Lung (tissue), 12 donors: Measurements from ENCODE around the gene ELAC2. TPM values are rescaled to one million over a fixed set of nuclear protein-coding genes. Genes with fewer than 3 reads are reported as not detected.
"Not testable (repeated sequence)": the region's sequence is repeated elsewhere in the genome, so short reads cannot be mapped to it uniquely, and the experiment has no call there.

ENCODE experiments used
- ATAC-seq: fragments of 200-7000 bp; cut with Tn5 transposase; one replicate; pipeline ENCODE4 v1.9.1; 2020; ENCODE audit warnings: moderate number of reproducible peaks; ENCODE audit not compliant: insufficient read depth, low FRiP score
- DNase-seq, 3 donors: peaks; one replicate each; pipeline ENCODE4 v3.0.0-alpha.2; 2013 to 2017
- H3K27ac ChIP-seq, 2 donors: one replicate each; pipeline ENCODE4 v1.5.1; 2013; ENCODE audit warnings: mild to moderate bottlenecking in 2 of 2, moderate library complexity in 2 of 2, control low read depth in 1 of 2, inconsistent platforms in 1 of 2, low read depth in 1 of 2, low read length in 1 of 2
- H3K27me3 ChIP-seq, 3 donors: one replicate each; pipeline ENCODE4 v1.5.1; 2013; ENCODE audit warnings: low read length in 2 of 3; ENCODE audit not compliant: control insufficient read depth in 3 of 3, insufficient read depth in 3 of 3
- H3K36me3 ChIP-seq, 4 donors: one replicate each; pipeline ENCODE4 v1.5.1; 2013; ENCODE audit warnings: low read length in 4 of 4, mild to moderate bottlenecking in 1 of 4, moderate library complexity in 1 of 4; ENCODE audit not compliant: control insufficient read depth in 4 of 4, insufficient read depth in 4 of 4
- H3K4me1 ChIP-seq, 5 donors: one replicate each; pipeline ENCODE4 v1.5.1; 2013; ENCODE audit warnings: low read length in 5 of 5, mild to moderate bottlenecking in 2 of 5, moderate library complexity in 1 of 5; ENCODE audit not compliant: control insufficient read depth in 5 of 5, insufficient read depth in 5 of 5
- H3K4me3 ChIP-seq: one replicate; pipeline ENCODE4 v1.5.1; 2013; ENCODE audit warnings: mild to moderate bottlenecking, control low read depth, moderate library complexity
- H3K9ac ChIP-seq, 2 donors: one replicate each; pipeline ENCODE4 v1.5.1; 2013; ENCODE audit warnings: low read length in 2 of 2, control low read depth in 1 of 2; ENCODE audit not compliant: insufficient read depth in 1 of 2
- H3K9me3 ChIP-seq, 4 donors: one replicate each; pipeline ENCODE4 v1.5.1; 2013; ENCODE audit warnings: low read length in 3 of 4, mild to moderate bottlenecking in 1 of 4, moderate library complexity in 1 of 4; ENCODE audit not compliant: control insufficient read depth in 4 of 4, insufficient read depth in 3 of 4
- CTCF ChIP-seq: IDR thresholded peaks from 2 replicates; pipeline ENCODE4 v1.5.1; 2012; ENCODE audit warnings: mild to moderate bottlenecking; ENCODE audit errors: control extremely low read depth, extremely low read depth
- WGBS, 2 donors: extraction: QIAGEN DNeasy Blood & Tissue Kit; methylation state at CpG; one replicate each; pipeline ENCODE4 v1.1.7; 2013; 5-methylcytosine and 5-hydroxymethylcytosine counted together
- polyA plus RNA-seq, 2 donors: library from polyadenylated mRNA; stranded (reverse); fragments of 200-250 nt; gene quantifications; one replicate each; pipeline ENCODE4 v1.2.1, GENCODE V29; 2013
- total RNA-seq, 2 donors: library from RNA; depleted of rRNA in 1 of 2; stranded (reverse); fragments of >200 nt in 1 of 2; gene quantifications; one replicate each; pipeline ENCODE4 v1.2.1, GENCODE V29; 2014 to 2021
- donor health status: control.
- donor health status: control.
- donor health status: Bipolar disorder and iron deficiency.
- donor health status: healthy.
- donor health status: DM: yes; HTN: yes; CAD: no.

Gene ELAC2
- total and polyA plus RNA-seq, 4 donors, result 24.1 to 76.4 (median 45.5) TPM

GRCh38 chr17:12982224-12982623, 35.6 kb downstream of the ELAC2 start:
- Histone ChIP-seq H3K4me1 (peaks cover under 1 to 24% (median 13%) of the 10 kb centered on the region in 5 donors), H3K4me3 (no peak overlapping the region), H3K9ac (no peak overlapping the region), H3K27ac (no peak overlapping the region), H3K36me3 (peaks cover 0 to 5% (median 0%) of the 10 kb centered on the region in 4 donors), H3K9me3 (peaks cover 0 to 4% (median 0%) of the 10 kb centered on the region in 4 donors), H3K27me3 (no peaks in the 10 kb centered on the region)
- no peak for DNase-seq
- WGBS, 2 donors, result 53 to 66% methylated on average over 6 of the region's 6 CpGs
- no peak for ATAC-seq
- no peak for TF ChIP-seq CTCF

- no peak for TF ChIP-seq CTCF
- H3K36me3 ChIP-seq, result peaks cover 0 to 7% (median 0%) of the 10 kb centered on the region in 4 donors
- ATAC-seq (no peak), DNase-seq (no peak)
- 89 to 91% methylated on average over 12 of the region's 12 CpGs for WGBS, 2 donors
- H3K4me3 ChIP-seq, result no peak overlapping the region
- no peaks in the 10 kb centered on the region for H3K27me3 ChIP-seq
- peaks cover 0 to 4% (median 0%) of the 10 kb centered on the region in 4 donors for H3K9me3 ChIP-seq
- H3K4me1 ChIP-seq, result peaks cover 1 to 13% (median 4%) of the 10 kb centered on the region in 5 donors
- H3K9ac ChIP-seq, result no peak overlapping the region
- H3K27ac ChIP-seq, result no peak overlapping the region
Measured at GRCh38 chr17:12979826-12980500, 37.9 kb downstream of the ELAC2 start.

GRCh38 chr17:12979246-12979645, 38.6 kb downstream of the ELAC2 start:
- Histone ChIP-seq H3K4me1 (peaks cover 0 to 10% (median 1%) of the 10 kb centered on the region in 5 donors), H3K27me3 (no peaks in the 10 kb centered on the region), H3K9me3 (peaks cover 0 to 4% (median 0%) of the 10 kb centered on the region in 4 donors), H3K27ac (no peak overlapping the region), H3K9ac (no peak overlapping the region), H3K36me3 (peaks cover 0 to 7% (median 0%) of the 10 kb centered on the region in 4 donors), H3K4me3 (no peak overlapping the region)
- DNase-seq, result no peak
- ATAC-seq, result no peak
- WGBS, 2 donors, result 82 to 92% methylated on average over 5 of the region's 5 CpGs
- no peak for TF ChIP-seq CTCF

- not testable (repeated sequence) for ATAC-seq, H3K9ac ChIP-seq, DNase-seq, H3K27me3 ChIP-seq, H3K9me3 ChIP-seq, H3K36me3 ChIP-seq, H3K4me3 ChIP-seq, H3K27ac ChIP-seq, H3K4me1 ChIP-seq
- 91 to 98% methylated on average over 5 to 6 of the region's 6 CpGs for WGBS, 2 donors
Measured at GRCh38 chr17:12978787-12979186, 39.0 kb downstream of the ELAC2 start.
